GM21528 (cell line): ENCODE data around the gene VAMP4.
"Not testable (repeated sequence)": the region's sequence is repeated elsewhere in the genome, so short reads cannot be mapped to it uniquely, and the experiment has no call there.

Experiments
- ATAC-seq: cut with Tn5 transposase; IDR thresholded peaks from one replicate; pipeline ENCODE4 v1.9.1; 2021; ENCODE audit warnings: mild to moderate bottlenecking, moderate library complexity; ENCODE audit not compliant: unreplicated experiment, low FRiP score

Gene VAMP4

GRCh38 chr1:171707583-171707982, 34.3 kb downstream of the VAMP4 start:
- ATAC-seq, result no peak

GRCh38 chr1:171702598-171702997, 39.3 kb downstream of the VAMP4 start:
- no peak for ATAC-seq

GRCh38 chr1:171699531-171699930, 42.3 kb downstream of the VAMP4 start:
- ATAC-seq, result no peak

GRCh38 chr1:171695772-171696171, 46.1 kb downstream of the VAMP4 start:
- ATAC-seq, result not testable (repeated sequence)

- ATAC-seq, result not testable (repeated sequence)
These were observed 48.3 kb downstream of the VAMP4 start for GRCh38 chr1:171693541-171693940.

GRCh38 chr1:171683870-171684269, 58.0 kb downstream of the VAMP4 start:
- no peak for ATAC-seq

- no peak for ATAC-seq
These were observed 61.5 kb downstream of the VAMP4 start for GRCh38 chr1:171680339-171680738.

- ATAC-seq, result no peak
These were observed 65.0 kb downstream of the VAMP4 start for GRCh38 chr1:171676823-171677222.

GRCh38 chr1:171674431-171675405, 67.1 kb downstream of the VAMP4 start:
- no peak for ATAC-seq

- no peak for ATAC-seq
These were observed 71.1 kb downstream of the VAMP4 start for GRCh38 chr1:171670739-171671138.

- no peak for ATAC-seq
These were observed 73.5 kb downstream of the VAMP4 start for GRCh38 chr1:171668372-171668771.

GRCh38 chr1:171666114-171666769, 75.6 kb downstream of the VAMP4 start:
- ATAC-seq, result no peak

GRCh38 chr1:171664976-171665375, 76.9 kb downstream of the VAMP4 start:
- no peak for ATAC-seq

GRCh38 chr1:171663854-171664575, 77.8 kb downstream of the VAMP4 start:
- no peak for ATAC-seq

GRCh38 chr1:171663036-171663853, 78.6 kb downstream of the VAMP4 start:
- ATAC-seq, result no peak

- no peak for ATAC-seq
These were observed 80.7 kb downstream of the VAMP4 start for GRCh38 chr1:171661076-171661650.

GRCh38 chr1:171656206-171656605, 85.7 kb downstream of the VAMP4 start:
- ATAC-seq, result not testable (repeated sequence)

GRCh38 chr1:171655746-171656116, 86.1 kb downstream of the VAMP4 start:
- ATAC-seq, result no peak

- ATAC-seq, result no peak
These were observed 86.7 kb downstream of the VAMP4 start for GRCh38 chr1:171654942-171655745.
